ENCODE data around the gene POLD4.
"Not testable (repeated sequence)": the region's sequence is repeated elsewhere in the genome, so short reads cannot be mapped to it uniquely, and the experiment has no call there.

The POLD4 gene

DNA sequence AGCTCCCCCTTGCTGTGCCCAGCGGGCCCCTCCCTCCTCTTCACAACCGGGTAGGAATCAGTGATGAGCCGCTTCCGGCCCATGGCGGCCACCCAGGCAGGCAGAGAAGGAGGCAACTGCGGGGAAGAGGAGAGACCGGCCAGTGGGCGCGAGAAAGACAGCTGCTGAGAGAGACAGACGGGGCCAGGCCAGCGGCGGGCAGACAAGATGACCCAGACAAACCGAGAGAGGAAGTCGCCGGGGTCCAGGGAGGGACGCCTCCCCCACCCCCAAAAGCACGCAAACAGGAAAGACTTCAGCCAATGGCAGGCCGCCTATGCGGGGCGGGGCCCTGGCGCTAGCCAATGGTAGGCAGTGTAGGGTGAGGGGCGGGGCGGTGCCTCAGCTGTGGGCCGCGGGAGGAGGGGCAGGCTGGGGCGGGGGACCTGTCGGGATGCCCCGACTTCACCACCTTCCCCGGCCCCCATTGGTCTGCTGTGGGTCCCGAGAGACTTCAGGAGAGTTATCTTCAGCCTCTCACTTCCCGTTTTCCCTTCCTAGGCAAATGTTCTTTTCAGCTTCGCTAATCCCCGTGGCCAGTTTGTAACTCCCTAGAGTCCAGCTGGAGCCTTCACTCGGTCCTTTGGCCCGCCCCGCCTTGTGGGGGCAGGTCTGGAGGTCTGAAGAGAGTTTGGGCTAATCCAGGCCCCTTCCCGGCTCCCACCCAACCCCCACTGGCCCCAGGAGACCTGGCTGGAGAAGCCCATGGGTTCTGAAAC, at the start of gene POLD4:
POLD4 (minus strand) TSS at position 230 of the 758 bp plus-strand sequence; CDS start at position 83, 147 bp downstream.
- in situ Hi-C loops (cut with MboI; ENCODE audit: low sequenced_read_pairs), result no loop called here

DNA sequence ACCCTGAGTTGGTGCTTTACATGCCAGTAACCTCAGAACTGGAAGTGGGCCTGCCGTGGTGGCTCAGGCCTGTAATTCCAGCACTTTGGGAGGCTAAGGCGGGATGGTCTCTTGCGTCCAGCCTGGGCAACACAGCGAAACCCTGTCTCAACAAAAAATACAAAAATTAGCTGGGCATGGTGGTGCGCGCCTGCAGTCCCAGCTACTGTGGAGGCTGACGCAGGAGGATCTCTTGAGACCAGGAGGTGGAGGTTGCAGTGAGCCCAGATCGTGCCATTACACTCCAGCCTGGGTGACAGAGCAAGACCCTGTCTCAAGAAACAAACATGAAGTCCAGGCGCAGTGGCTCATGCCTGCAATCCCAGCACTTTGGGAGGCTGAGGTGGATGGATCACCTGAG, 49.7 kb upstream of the POLD4 start:
- in situ Hi-C loops (cut with MboI; ENCODE audit: low sequenced_read_pairs), result not testable (repeated sequence)

- in situ Hi-C loops (cut with MboI; ENCODE audit: low sequenced_read_pairs), result not testable (repeated sequence)
Measured at GRCh38 chr11:67402192-67402839, 49.0 kb upstream of the POLD4 start.

GRCh38 chr11:67401495-67402191, 48.3 kb upstream of the POLD4 start, which contains the start of gene PPP1CA:
PPP1CA (minus strand) TSS chr11:67401858; CDS start chr11:67401782, 76 bp downstream.
- in situ Hi-C loops (cut with MboI; ENCODE audit: low sequenced_read_pairs), result no loop called here

DNA sequence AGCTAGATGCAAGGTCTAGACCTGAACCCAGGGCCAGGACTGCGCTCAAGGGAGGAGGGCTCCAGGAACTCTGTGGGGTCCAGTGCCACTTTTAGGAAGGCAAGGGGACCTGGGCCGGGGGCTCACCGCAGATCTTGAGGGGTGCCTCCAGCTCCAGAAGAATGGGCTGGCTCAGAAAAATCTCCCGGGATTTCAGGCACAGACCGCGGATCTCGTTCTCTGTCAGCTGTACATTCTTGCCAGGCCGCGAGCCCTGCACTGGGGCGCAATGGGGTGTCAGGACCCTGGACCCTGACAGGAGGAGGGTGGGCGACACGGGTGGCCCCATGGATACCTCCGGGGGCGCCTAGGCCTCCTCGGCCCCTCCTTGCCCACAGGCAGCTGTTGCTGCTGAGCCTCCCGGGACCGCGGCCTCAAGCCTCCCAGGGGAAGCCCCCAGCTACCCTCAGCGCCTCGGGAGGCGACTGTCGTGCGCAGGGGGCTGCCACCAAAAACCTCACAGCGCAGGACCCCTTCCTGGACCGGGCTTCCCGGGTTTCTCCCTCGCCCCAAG, 47.7 kb upstream of the POLD4 start:
- in situ Hi-C loops (cut with MboI; ENCODE audit: low sequenced_read_pairs), result no loop called here

GRCh38 chr11:67400251-67400941, 47.0 kb upstream of the POLD4 start:
- in situ Hi-C loops (cut with MboI; ENCODE audit: low sequenced_read_pairs), result no loop called here

GRCh38 chr11:67398661-67399563, 45.6 kb upstream of the POLD4 start:
- in situ Hi-C loops (cut with MboI; ENCODE audit: low sequenced_read_pairs), result no loop called here

DNA sequence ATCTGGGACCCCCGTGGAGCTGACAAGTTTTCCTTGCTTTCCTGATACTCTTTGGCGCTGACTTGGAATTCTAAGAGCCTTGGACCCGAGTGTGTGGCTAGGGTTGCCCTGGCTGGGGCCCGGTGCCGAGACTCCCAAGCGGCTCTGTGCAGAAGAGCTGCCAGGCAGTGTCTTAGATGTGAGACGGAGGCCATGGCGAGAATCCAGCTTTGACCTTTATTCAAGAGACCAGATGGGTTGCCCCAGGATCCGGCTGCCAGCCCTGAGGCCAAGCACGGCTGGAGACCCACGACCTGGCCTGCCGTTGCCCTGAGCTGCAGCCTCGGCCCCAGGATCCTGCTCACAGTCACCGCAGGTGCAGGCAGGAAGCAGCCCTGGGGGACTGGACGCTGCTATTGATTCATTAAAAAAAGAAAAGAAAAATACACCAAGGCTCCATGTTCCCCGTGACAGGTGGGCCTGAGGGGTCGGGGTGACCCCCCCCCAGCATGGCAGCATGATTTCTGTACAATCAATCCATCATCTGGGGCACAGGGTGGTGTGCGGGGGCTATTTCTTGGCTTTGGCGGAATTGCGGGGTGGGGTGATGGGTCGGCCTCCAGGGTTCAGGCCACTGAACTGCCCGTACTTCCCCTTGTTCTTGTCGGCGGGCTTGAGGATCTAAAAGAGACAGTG, 44.8 kb upstream of the POLD4 start:
- in situ Hi-C loops (cut with MboI; ENCODE audit: low sequenced_read_pairs), result no loop called here

DNA sequence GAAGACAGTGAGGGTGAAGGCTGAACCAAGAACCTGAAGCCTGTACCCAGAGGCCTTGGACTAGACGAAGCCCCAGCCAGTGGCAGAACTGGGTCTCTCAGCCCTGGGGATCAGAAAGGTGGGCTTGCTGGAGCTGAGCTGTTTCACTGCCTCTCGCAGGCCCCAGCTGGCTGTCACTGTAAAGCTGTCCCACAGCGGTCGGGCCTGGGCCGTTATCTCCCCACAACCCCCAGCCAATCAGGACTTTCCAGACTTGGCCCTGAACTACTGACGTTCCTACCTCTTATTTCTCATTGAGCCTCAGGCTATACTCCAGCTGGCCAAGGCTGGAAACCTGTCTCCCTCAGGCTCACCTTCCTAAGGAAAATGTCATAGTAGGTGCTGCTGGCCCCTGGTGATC, 44.2 kb upstream of the POLD4 start:
- in situ Hi-C loops (cut with MboI; ENCODE audit: low sequenced_read_pairs), result no loop called here

DNA sequence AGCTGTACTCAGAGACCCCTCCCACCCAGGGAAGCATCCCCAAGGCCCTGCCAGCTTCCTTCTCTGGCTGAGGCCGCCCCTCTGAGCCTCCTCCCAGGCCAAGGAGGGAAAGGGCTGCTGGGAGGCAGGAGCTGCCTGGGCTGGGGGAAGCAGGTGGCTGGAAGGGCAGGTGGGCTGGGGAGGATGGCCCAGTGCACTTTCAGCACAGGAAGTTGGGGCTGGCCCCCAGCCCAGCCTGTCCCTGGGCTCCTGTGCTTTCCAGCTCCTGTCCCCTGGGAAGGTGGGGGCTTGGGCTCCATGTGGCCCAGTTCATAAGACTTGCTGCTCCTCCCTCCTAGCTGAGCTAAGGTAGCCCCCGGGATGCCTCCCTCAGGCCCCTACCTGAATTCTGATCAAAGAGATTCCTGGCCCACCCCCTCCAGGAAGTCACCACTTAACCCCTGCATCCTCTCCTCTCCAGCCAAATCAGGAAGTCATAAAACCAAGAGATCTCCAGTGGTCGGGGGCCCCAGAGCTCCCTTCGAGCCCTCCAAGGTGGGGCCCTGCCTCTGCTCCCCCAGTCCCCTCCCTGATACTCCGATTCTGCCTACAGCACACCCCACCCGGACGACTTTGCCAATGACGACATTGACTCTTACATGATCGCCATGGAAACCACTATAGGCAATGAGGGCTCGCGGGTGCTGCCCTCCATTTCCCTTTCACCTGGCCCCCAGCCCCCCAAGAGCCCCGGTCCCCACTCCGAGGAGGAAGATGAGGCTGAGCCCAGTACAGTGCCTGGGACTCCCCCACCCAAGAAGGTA, 43.4 kb upstream of the POLD4 start:
- in situ Hi-C loops (cut with MboI; ENCODE audit: low sequenced_read_pairs), result no loop called here

GRCh38 chr11:67396259-67396581, 42.9 kb upstream of the POLD4 start:
- in situ Hi-C loops (cut with MboI; ENCODE audit: low sequenced_read_pairs), result no loop called here

DNA sequence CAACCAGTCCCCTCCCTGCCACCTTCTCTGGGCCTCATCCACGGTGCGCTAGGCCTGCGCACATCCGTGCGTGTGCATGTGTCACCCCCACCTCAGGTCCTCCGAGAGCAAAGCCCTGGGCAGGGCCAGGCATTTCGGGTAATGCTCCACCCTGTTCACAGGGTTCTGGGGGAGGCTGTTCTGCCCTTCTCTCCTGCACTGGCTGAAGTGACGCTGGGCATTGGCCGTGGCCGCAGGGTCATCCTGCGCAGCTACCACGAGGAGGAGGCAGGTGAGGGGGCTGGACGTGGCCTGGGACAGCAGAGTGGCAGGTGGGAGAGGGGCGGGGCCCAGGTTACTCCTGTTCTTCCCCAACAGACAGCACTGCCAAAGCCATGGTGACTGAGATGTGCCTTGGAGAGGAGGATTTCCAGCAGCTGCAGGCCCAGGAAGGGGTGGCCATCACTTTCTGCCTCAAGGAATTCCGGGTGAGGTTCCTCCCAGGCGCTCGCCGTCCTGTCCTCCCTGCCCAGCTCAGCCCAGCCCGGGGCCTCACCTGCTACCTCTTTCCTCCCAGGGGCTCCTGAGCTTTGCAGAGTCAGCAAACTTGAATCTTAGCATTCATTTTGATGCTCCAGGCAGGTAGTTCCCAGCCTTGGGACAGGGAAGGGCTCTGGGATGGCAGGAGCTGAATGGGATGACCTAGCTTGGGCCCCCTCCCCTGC, 42.4 kb upstream of the POLD4 start:
- in situ Hi-C loops (cut with MboI; ENCODE audit: low sequenced_read_pairs), result no loop called here

DNA sequence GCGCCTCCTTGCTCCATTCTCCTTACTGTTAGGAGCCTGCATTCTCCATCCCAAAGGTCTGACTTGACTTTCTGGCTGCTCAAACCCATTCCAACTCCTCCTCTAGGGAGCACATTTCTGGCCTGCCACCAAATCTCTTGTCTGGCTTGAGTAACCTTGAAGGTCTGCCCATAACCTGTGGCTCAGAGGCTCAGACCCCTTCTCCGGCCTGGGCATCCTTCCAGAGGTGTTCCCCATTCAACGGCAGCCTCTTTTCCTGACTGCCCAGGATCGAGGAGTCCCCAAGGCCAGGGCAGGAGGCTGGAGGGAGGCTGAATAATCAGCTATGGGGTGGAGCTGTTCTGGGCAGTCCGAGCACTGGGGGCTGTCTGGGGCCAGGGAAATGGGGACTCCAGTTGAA, 40.6 kb upstream of the POLD4 start:
- in situ Hi-C loops (cut with MboI; ENCODE audit: low sequenced_read_pairs), result no loop called here

- in situ Hi-C loops (cut with MboI; ENCODE audit: low sequenced_read_pairs), result no loop called here
Measured at GRCh38 chr11:67393437-67393836, 40.1 kb upstream of the POLD4 start.

DNA sequence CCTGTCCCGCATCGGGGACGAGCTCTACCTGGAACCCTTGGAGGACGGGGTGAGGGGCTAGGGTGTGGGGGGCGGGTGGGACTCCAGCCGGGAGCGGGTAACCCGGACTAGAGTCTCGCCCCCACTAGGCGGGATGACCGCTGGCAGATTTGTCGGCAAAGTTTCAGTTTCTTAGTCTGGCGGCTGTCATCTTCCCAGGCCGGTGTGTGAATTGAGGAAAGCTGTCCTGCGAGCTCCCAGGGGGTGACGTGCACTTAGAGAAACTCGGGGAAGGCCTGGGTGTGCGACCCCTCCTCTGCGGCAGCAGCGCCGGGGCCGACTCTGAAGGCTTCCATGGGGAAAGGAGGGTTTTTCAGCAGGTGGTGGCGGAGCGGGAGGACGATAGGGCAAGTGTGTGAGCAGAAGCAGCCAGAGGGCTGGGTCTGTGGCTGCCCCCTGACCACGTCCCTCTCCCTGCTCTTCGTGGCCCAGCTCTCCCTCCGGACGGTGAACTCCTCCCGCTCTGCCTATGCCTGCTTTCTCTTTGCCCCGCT, 38.9 kb upstream of the POLD4 start:
- in situ Hi-C loops (cut with MboI; ENCODE audit: low sequenced_read_pairs), result no loop called here

- in situ Hi-C loops (cut with MboI; ENCODE audit: low sequenced_read_pairs), result no loop called here
Measured at GRCh38 chr11:67391304-67392182, 38.2 kb upstream of the POLD4 start, which contains the start of gene RAD9A. RAD9A (plus strand) TSS chr11:67391986; CDS start chr11:67392045, 59 bp downstream.

GRCh38 chr11:67390947-67391303, 37.6 kb upstream of the POLD4 start:
- in situ Hi-C loops (cut with MboI; ENCODE audit: low sequenced_read_pairs), result no loop called here

Data from HL-60/S4 treated with phorbol 12-myristate 13-acetate at 8.2 ng/mL for 4 days and 3 days (cell line).